HPDE6-E6E7 (cell line): Measurements from ENCODE around the gene SLC35E1.
"Not testable (repeated sequence)": the region's sequence is repeated elsewhere in the genome, so short reads cannot be mapped to it uniquely, and the experiment has no call there.

Experiments used
- DNase-seq: peaks from one replicate; pipeline ENCODE4 v3.0.0; 2011; ENCODE audit warnings: missing footprints; ENCODE audit errors: extremely low spot score

Gene SLC35E1

GRCh38 chr19:16581971-16582343 lies 9.7 kb upstream of the SLC35E1 start:
- no peak for DNase-seq

GRCh38 chr19:16581145-16581970 lies 9.1 kb upstream of the SLC35E1 start:
- no peak for DNase-seq

- DNase-seq = no peak
These were observed 7.2 kb upstream of the SLC35E1 start for GRCh38 chr19:16579381-16579780.

- no peak for DNase-seq
These were observed 5.3 kb upstream of the SLC35E1 start for GRCh38 chr19:16577531-16577985.

- DNase-seq = no peak
These were observed 4.7 kb upstream of the SLC35E1 start for GRCh38 chr19:16576690-16577530.

- no peak for DNase-seq
These were observed 3.9 kb upstream of the SLC35E1 start for GRCh38 chr19:16575861-16576689.

- DNase-seq = no peak
These were observed 3.1 kb upstream of the SLC35E1 start for GRCh38 chr19:16575282-16575681.

- no peak for DNase-seq
These were observed 1.7 kb upstream of the SLC35E1 start for GRCh38 chr19:16573925-16574324.

GRCh38 chr19:16573296-16573695 lies 1.1 kb upstream of the SLC35E1 start:
- no peak for DNase-seq

GRCh38 chr19:16571822-16572331 lies 338 bp downstream of the SLC35E1 start:
- no peak for DNase-seq

- DNase-seq = no peak
These were observed 932 bp downstream of the SLC35E1 start for GRCh38 chr19:16571283-16571682.

- DNase-seq = no peak
These were observed 2.5 kb downstream of the SLC35E1 start for GRCh38 chr19:16569609-16570320.

- no peak for DNase-seq
These were observed 5.5 kb downstream of the SLC35E1 start for GRCh38 chr19:16566702-16567101.

- DNase-seq = no peak
These were observed 6.1 kb downstream of the SLC35E1 start for GRCh38 chr19:16566161-16566560.

- no peak for DNase-seq
These were observed 7.4 kb downstream of the SLC35E1 start for GRCh38 chr19:16564842-16565241.

GRCh38 chr19:16562608-16563025 lies 9.6 kb downstream of the SLC35E1 start:
- DNase-seq = no peak

- no peak for DNase-seq
These were observed 10.8 kb downstream of the SLC35E1 start for GRCh38 chr19:16561382-16561781.

GRCh38 chr19:16559780-16560276 lies 12.4 kb downstream of the SLC35E1 start:
- no peak for DNase-seq

GRCh38 chr19:16554776-16555175 lies 17.4 kb downstream of the SLC35E1 start:
- no peak for DNase-seq

GRCh38 chr19:16551902-16552301 lies 20.3 kb downstream of the SLC35E1 start:
- DNase-seq = not testable (repeated sequence)

- DNase-seq = no peak
These were observed 23.3 kb downstream of the SLC35E1 start for GRCh38 chr19:16548956-16549355.
